Endothelial cell (in vitro differentiated cells): ENCODE data around the gene VSTM2L. TPM values are rescaled to one million over a fixed set of nuclear protein-coding genes. Genes with fewer than 3 reads are reported as not detected.

Experiments used
- DNase-seq: peaks from one replicate; pipeline ENCODE4 v3.0.0; 2021; ENCODE audit warnings: low spot score
- H3K27ac Mint-ChIP-seq: one replicate; pipeline ENCODE4 v1.8.0; 2021; ENCODE audit warnings: mixed read lengths, inconsistent platforms; ENCODE audit not compliant: unreplicated experiment
- H3K27me3 Mint-ChIP-seq: one replicate; pipeline ENCODE4 v1.8.0; 2021; ENCODE audit warnings: mild to moderate bottlenecking, moderate library complexity, mixed read lengths, inconsistent platforms; ENCODE audit not compliant: unreplicated experiment
- H3K36me3 Mint-ChIP-seq: one replicate; pipeline ENCODE4 v1.8.0; 2021; ENCODE audit warnings: mild to moderate bottlenecking, low read depth, mixed read lengths, inconsistent platforms; ENCODE audit not compliant: unreplicated experiment
- H3K4me1 Mint-ChIP-seq: one replicate; pipeline ENCODE4 v1.8.0; 2021; ENCODE audit warnings: mild to moderate bottlenecking, mixed read lengths, inconsistent platforms; ENCODE audit not compliant: unreplicated experiment
- H3K4me3 Mint-ChIP-seq: one replicate; pipeline ENCODE4 v1.8.0; 2021; ENCODE audit warnings: mild to moderate bottlenecking, mixed read lengths, inconsistent platforms; ENCODE audit not compliant: unreplicated experiment
- H3K9me3 Mint-ChIP-seq: one replicate; pipeline ENCODE4 v1.8.0; 2021; ENCODE audit warnings: mixed read lengths, inconsistent platforms; ENCODE audit not compliant: unreplicated experiment
- total RNA-seq: library from RNA; stranded (reverse); fragmentation: NEBNext Ultra II Directional; extraction: Animal tissue kit (Norgen Biotek cat#: 25700); gene quantifications from one replicate; pipeline ENCODE4 v1.2.1, GENCODE V29; 2021; ENCODE audit not compliant: unreplicated experiment
- TF ChIP-seq, protein P1 (sequence below): fragments of 200-600 bp; sonication (generic); IDR thresholded peaks from one replicate; pipeline ENCODE4 v1.5.0; 2021; ENCODE audit warnings: antibody characterized with exemption; ENCODE audit not compliant: unreplicated experiment

The VSTM2L gene
- total RNA-seq, 1 donor from 2014 or later, result 1.6 TPM

DNA sequence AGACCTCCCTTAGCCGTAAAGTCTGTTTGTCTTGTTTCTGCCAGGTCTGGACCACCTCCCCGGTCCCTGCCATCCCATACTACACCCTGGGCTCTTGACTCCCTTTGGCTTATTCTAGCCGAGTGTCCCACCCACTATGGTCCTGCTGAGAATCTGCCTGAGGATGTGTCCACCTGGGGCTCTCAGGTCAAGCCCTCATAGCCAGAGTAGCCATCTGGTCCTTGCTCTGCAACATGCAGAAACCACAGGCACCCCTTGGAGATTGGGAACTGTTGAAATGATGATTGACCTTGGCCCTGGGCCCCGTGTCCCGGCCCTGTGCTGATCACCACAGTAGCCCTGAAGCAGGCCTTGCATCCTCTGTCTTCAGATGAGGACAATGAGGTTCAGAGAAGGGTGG is 44.0 kb downstream of the VSTM2L start:
- no peak overlapping the region for H3K27ac Mint-ChIP-seq
- H3K36me3 Mint-ChIP-seq, result peaks cover 3% of the 10 kb centered on the region
- no peak overlapping the region for H3K4me3 Mint-ChIP-seq
- H3K27me3 Mint-ChIP-seq, result peaks cover 5% of the 10 kb centered on the region
- DNase-seq, result no peak
- no peaks in the 10 kb centered on the region for H3K9me3 Mint-ChIP-seq
- H3K4me1 Mint-ChIP-seq, result no peaks in the 10 kb centered on the region
- TF ChIP-seq, protein P1, sequence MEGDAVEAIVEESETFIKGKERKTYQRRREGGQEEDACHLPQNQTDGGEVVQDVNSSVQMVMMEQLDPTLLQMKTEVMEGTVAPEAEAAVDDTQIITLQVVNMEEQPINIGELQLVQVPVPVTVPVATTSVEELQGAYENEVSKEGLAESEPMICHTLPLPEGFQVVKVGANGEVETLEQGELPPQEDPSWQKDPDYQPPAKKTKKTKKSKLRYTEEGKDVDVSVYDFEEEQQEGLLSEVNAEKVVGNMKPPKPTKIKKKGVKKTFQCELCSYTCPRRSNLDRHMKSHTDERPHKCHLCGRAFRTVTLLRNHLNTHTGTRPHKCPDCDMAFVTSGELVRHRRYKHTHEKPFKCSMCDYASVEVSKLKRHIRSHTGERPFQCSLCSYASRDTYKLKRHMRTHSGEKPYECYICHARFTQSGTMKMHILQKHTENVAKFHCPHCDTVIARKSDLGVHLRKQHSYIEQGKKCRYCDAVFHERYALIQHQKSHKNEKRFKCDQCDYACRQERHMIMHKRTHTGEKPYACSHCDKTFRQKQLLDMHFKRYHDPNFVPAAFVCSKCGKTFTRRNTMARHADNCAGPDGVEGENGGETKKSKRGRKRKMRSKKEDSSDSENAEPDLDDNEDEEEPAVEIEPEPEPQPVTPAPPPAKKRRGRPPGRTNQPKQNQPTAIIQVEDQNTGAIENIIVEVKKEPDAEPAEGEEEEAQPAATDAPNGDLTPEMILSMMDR, result no peak

DNA sequence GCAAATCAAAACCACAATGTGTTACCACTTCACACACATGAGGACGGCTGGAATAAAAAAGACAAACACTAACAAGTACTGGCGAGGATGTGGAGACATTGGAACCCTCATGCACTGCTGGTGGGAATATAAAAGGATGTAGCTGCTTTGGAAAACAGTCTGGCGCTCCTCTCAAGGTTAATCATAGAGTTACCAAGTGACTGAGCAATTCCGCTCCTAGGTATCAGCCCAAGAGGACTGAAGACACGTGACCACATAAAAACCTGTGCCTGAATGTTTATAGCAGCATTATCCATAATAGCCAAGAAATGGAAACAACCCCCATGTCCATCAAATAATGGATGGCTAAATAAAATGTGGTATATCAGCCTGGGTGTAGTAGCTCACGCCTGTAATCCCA is 45.0 kb downstream of the VSTM2L start:
- Mint-ChIP-seq H3K36me3 (peaks cover 3% of the 10 kb centered on the region), H3K9me3 (no peaks in the 10 kb centered on the region), H3K27me3 (peaks cover 3% of the 10 kb centered on the region), H3K4me1 (no peaks in the 10 kb centered on the region), H3K27ac (no peak overlapping the region), H3K4me3 (no peak overlapping the region)
- TF ChIP-seq, protein P1, result no peak
- no peak for DNase-seq

DNA sequence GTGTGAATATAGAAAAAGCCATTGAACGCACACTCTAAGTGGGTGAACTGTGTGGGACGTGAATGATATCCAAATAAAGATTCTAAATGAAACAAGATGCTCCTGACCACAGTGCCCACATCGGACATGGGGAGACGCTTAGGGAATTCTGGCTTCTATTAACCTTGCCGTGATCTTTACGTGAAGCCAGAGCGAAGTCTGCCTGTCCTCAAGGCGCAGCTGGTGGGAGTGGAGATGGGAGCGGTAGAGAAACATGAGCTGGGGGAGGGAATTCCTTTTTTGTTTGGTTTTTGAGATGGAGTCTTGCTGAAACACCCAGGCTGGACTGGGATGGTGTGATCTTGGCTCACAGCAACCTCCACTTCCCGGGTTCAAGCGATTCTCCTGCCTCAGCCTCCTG is 46.0 kb downstream of the VSTM2L start:
- Mint-ChIP-seq H3K4me3 (no peak overlapping the region), H3K27ac (no peak overlapping the region)
- DNase-seq, result no peak

DNA sequence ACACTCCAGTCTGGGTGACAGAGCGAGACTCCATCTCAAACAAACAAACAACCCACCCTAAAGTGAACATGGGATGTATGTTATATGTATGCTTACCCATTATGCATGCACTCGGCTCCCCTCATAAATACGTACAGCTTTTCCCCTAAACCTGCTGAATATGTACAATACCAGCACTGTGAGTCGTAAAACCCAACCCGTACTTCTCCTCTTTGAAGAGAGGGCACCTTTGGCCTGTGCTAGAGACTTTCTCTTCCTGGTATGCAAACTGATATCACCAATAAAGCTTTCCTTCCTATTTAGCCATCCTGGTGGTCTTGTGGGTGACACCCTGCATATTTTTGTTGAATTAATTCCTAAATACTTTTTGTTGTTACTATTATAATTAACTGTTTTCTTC is 51.3 kb downstream of the VSTM2L start:
- TF ChIP-seq, protein P1, result no peak
- H3K36me3 Mint-ChIP-seq, result no peaks in the 10 kb centered on the region
- H3K9me3 Mint-ChIP-seq, result no peaks in the 10 kb centered on the region
- no peak overlapping the region for H3K4me3 Mint-ChIP-seq
- H3K27me3 Mint-ChIP-seq, result no peaks in the 10 kb centered on the region
- H3K4me1 Mint-ChIP-seq, result no peaks in the 10 kb centered on the region
- no peak overlapping the region for H3K27ac Mint-ChIP-seq
- DNase-seq, result no peak

More for the DNA sequence above, 46.0 kb downstream of the VSTM2L start:
- H3K36me3 Mint-ChIP-seq, result peaks cover 3% of the 10 kb centered on the region
- H3K4me1 Mint-ChIP-seq, result no peaks in the 10 kb centered on the region
- TF ChIP-seq, protein P1, result no peak
- peaks cover 3% of the 10 kb centered on the region for H3K27me3 Mint-ChIP-seq
- H3K9me3 Mint-ChIP-seq, result no peaks in the 10 kb centered on the region

DNA sequence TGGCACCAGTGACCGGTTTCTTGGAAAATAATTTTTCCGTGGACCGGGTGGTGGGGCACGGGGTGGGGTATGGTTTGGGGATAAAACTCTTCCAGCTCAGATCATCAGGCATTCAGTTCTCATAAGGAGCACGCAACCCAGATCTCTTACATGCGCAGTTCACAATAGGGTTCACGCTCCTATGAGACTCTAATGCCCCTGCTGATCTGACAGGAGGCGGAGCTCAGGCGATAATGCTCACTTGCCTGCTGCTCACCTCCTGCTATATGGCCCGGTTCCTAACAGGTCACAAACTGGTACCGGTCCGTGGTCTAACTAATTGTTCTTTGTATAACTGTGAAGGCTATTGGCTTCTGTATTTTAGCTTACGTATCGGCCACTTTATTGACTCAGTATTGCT is 51.7 kb downstream of the VSTM2L start:
- Mint-ChIP-seq H3K27ac (no peak overlapping the region), H3K9me3 (no peaks in the 10 kb centered on the region), H3K4me3 (no peak overlapping the region), H3K4me1 (no peaks in the 10 kb centered on the region), H3K36me3 (no peaks in the 10 kb centered on the region), H3K27me3 (no peaks in the 10 kb centered on the region)
- TF ChIP-seq, protein P1, result no peak
- DNase-seq, result no peak
